HepG2 (cell line): Measurements from ENCODE around the gene UBE2Q2. TPM values are rescaled to one million over a fixed set of nuclear protein-coding genes. Genes with fewer than 3 reads are reported as not detected.
A peak's percentile ranks its signal among the peaks of the same experiment; 100 is the strongest.

Experiments
- GATA4 ChIP-seq: sonication (generic); IDR thresholded peaks from 2 replicates; pipeline ENCODE4 v1.6.1; 2016; ENCODE audit warnings: antibody characterized with exemption, low read depth, borderline replicate concordance
- KAT7 ChIP-seq: IDR thresholded peaks from 2 replicates; pipeline ENCODE4 v1.6.1; 2018; ENCODE audit warnings: borderline replicate concordance, missing compliant biosample characterization
- NFKB2 ChIP-seq: sonication (generic); formaldehyde crosslinking; IDR thresholded peaks from 2 replicates; pipeline ENCODE4 v1.4.0; 2020; ENCODE audit warnings: missing genetic modification reagents, borderline replicate concordance
- PHF20 ChIP-seq: sonication (generic); formaldehyde crosslinking; IDR thresholded peaks from 2 replicates; pipeline ENCODE4 v1.5.0; 2020; ENCODE audit warnings: mild to moderate bottlenecking, missing genetic modification reagents
- STAG1 ChIP-seq: sonication (generic); formaldehyde crosslinking; IDR thresholded peaks from 2 replicates; pipeline ENCODE4 v1.4.0; 2020; ENCODE audit warnings: missing genetic modification reagents
- TAF1 ChIP-seq: sonication (generic); formaldehyde crosslinking; IDR thresholded peaks from 2 replicates; pipeline ENCODE4 v1.4.0; 2020; ENCODE audit warnings: missing genetic modification reagents
- TGIF2 ChIP-seq: IDR thresholded peaks from 2 replicates; pipeline ENCODE4 v1.6.1; 2016; ENCODE audit warnings: control low read depth, missing compliant biosample characterization
- ZFP62 ChIP-seq: sonication (generic); formaldehyde crosslinking; IDR thresholded peaks from 2 replicates; pipeline ENCODE4 v1.4.0; 2020; ENCODE audit warnings: missing genetic modification reagents
- ZNF577 ChIP-seq: sonication (generic); formaldehyde crosslinking; IDR thresholded peaks from 2 replicates; pipeline ENCODE4 v1.4.0; 2020; ENCODE audit warnings: mild to moderate bottlenecking, low read depth, missing genetic modification reagents, borderline replicate concordance
- ZNF746 ChIP-seq: sonication (generic); formaldehyde crosslinking; IDR thresholded peaks from 2 replicates; pipeline ENCODE4 v1.8.0; 2022; ENCODE audit warnings: mild to moderate bottlenecking, missing genetic modification reagents
- ZZZ3 ChIP-seq: sonication (generic); formaldehyde crosslinking; IDR thresholded peaks from 2 replicates; pipeline ENCODE4 v1.4.0; 2020; ENCODE audit warnings: missing genetic modification reagents, mild to moderate bottlenecking, borderline replicate concordance
- polyA plus RNA-seq, 8 experiments: library from polyadenylated mRNA; depleted of rRNA in 3 of 8; stranded (reverse) in 7 of 8; unstranded in 1 of 8; fragments of >200 nt; fragmentation: Illumina TruSeq in 4 of 8; extraction: Trizol in 4 of 8; gene quantifications; 2 replicates each; pipeline versions ENCODE4 v1.2.1 to v1.2.3, GENCODE V29; 2011 to 2016; ENCODE audit warnings: low read depth in 4 of 8, missing spikeins in 1 of 8, mixed read lengths in 1 of 8; ENCODE audit not compliant: insufficient read depth in 1 of 8
- total RNA-seq, 5 experiments: library from RNA; depleted of rRNA; stranded (reverse); fragments of >200 nt; fragmentation: Illumina TruSeq; extraction: Trizol; gene quantifications; 2 replicates each; pipeline ENCODE4 v1.2.3, GENCODE V29; 2016; ENCODE audit warnings: low read depth in 1 of 5
- TF ChIP-seq, protein P1 (sequence below): sonication (generic); formaldehyde crosslinking; IDR thresholded peaks from 2 replicates; pipeline ENCODE4 v1.4.0; 2020; ENCODE audit warnings: missing genetic modification reagents
- TF ChIP-seq, protein P2 (sequence below): sonication (generic); formaldehyde crosslinking; IDR thresholded peaks from 2 replicates; pipeline ENCODE4 v1.4.0; 2020; ENCODE audit warnings: missing genetic modification reagents
- TF ChIP-seq, protein P3 (sequence below): sonication (generic); formaldehyde crosslinking; IDR thresholded peaks from 2 replicates; pipeline ENCODE4 v1.5.0; 2020; ENCODE audit warnings: missing genetic modification reagents
- TF ChIP-seq, protein P4 (sequence below): sonication (generic); formaldehyde crosslinking; IDR thresholded peaks from 2 replicates; pipeline ENCODE4 v1.8.1; 2023; ENCODE audit warnings: mild to moderate bottlenecking, missing genetic modification reagents, borderline replicate concordance
- TF ChIP-seq, protein P5 (sequence below): conservative IDR thresholded peaks from 2 replicates; pipeline ENCODE4 v1.6.1; 2018; ENCODE audit warnings: missing genetic modification reagents
- TF ChIP-seq, protein P6 (sequence below): sonication (generic); formaldehyde crosslinking; IDR thresholded peaks from 2 replicates; pipeline ENCODE4 v1.9.0; 2021; ENCODE audit warnings: missing genetic modification reagents, mild to moderate bottlenecking, borderline replicate concordance
- TF ChIP-seq, protein P7 (sequence below): sonication (generic); formaldehyde crosslinking; IDR thresholded peaks from 2 replicates; pipeline ENCODE4 v1.5.0; 2020; ENCODE audit warnings: missing genetic modification reagents, mild to moderate bottlenecking, borderline replicate concordance

Gene UBE2Q2
- total and polyA plus RNA-seq, 2 of the 13 experiments (the other 11 are each of a cell fraction or from before 2014, with no cell fraction given) = 10.6 to 20.4 TPM

DNA sequence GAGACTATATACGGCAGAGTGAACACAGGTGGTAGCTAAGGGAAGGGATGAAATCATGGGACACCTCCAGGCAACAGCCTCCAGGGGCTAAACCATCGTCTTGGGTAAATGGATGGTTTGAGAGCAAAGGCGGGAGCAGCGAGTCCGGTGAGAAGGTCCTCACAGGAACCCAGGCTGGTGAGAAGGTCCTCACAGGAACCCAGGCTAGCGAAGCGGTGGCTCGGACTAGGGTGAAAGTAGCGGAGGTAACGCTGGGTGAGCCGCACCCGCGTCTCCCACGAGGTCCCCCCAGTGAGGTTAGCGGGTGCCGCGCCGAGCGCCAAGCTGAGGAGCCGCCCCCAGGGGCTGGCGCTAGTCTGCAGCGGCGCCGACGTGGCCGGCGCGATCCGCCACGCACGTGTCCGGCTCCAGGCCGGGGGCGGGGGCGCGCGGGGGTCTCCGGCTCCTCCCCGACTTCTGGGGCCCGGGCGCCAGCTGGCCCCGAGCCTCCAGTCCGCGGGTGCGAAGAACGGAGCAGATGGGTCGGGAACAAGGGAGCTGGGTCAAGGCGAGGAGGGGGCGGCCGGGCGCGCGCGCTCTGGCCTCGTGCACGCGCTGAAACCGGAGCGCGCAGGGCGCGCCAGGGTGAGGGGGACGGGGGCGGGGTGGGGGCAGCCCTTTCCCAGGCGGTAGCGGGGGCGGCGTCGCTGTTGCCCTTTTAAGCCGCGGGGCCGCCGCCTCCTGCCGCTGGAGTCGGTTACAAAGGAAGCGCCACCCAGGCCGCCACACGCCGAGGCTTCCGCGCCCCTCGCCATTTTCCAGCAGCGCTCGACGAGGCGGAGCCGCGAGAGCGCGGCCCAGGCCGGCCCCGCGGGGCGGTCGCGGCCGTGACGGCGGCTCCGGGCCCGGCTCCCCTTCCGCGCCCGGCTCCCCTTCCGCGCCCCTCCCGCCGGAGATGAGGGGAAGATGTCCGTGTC, at the start of gene UBE2Q2 (continued):
- TF ChIP-seq, protein P1, sequence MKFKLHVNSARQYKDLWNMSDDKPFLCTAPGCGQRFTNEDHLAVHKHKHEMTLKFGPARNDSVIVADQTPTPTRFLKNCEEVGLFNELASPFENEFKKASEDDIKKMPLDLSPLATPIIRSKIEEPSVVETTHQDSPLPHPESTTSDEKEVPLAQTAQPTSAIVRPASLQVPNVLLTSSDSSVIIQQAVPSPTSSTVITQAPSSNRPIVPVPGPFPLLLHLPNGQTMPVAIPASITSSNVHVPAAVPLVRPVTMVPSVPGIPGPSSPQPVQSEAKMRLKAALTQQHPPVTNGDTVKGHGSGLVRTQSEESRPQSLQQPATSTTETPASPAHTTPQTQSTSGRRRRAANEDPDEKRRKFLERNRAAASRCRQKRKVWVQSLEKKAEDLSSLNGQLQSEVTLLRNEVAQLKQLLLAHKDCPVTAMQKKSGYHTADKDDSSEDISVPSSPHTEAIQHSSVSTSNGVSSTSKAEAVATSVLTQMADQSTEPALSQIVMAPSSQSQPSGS = no peak
- TF ChIP-seq TAF1 (CRISPR knock-in tag) (peak; percentile 22), TGIF2 (no peak), NFKB2 (no peak), ZNF577 (CRISPR knock-in tag) (no peak), GATA4 (no peak), ZNF746 (CRISPR knock-in tag) (peak; percentile 47; the same call in 1 of the 2 replicates), STAG1 (no peak), KAT7 (no peak), PHF20 (CRISPR knock-in tag) (0 out of 2 replicates have a peak, but pooled peaks have one; percentile 34), ZZZ3 (CRISPR knock-in tag) (no peak), ZFP62 (CRISPR knock-in tag) (no peak)
- TF ChIP-seq, protein P2, sequence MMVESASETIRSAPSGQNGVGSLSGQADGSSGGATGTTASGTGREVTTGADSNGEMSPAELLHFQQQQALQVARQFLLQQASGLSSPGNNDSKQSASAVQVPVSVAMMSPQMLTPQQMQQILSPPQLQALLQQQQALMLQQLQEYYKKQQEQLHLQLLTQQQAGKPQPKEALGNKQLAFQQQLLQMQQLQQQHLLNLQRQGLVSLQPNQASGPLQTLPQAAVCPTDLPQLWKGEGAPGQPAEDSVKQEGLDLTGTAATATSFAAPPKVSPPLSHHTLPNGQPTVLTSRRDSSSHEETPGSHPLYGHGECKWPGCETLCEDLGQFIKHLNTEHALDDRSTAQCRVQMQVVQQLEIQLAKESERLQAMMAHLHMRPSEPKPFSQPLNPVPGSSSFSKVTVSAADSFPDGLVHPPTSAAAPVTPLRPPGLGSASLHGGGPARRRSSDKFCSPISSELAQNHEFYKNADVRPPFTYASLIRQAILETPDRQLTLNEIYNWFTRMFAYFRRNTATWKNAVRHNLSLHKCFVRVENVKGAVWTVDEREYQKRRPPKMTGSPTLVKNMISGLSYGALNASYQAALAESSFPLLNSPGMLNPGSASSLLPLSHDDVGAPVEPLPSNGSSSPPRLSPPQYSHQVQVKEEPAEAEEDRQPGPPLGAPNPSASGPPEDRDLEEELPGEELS (CRISPR knock-in tag) = no peak
- TF ChIP-seq, protein P3, sequence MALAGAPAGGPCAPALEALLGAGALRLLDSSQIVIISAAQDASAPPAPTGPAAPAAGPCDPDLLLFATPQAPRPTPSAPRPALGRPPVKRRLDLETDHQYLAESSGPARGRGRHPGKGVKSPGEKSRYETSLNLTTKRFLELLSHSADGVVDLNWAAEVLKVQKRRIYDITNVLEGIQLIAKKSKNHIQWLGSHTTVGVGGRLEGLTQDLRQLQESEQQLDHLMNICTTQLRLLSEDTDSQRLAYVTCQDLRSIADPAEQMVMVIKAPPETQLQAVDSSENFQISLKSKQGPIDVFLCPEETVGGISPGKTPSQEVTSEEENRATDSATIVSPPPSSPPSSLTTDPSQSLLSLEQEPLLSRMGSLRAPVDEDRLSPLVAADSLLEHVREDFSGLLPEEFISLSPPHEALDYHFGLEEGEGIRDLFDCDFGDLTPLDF = no peak
- TF ChIP-seq, protein P4, sequence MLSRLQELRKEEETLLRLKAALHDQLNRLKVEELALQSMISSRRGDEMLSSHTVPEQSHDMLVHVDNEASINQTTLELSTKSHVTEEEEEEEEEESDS = no peak
- TF ChIP-seq, protein P5, sequence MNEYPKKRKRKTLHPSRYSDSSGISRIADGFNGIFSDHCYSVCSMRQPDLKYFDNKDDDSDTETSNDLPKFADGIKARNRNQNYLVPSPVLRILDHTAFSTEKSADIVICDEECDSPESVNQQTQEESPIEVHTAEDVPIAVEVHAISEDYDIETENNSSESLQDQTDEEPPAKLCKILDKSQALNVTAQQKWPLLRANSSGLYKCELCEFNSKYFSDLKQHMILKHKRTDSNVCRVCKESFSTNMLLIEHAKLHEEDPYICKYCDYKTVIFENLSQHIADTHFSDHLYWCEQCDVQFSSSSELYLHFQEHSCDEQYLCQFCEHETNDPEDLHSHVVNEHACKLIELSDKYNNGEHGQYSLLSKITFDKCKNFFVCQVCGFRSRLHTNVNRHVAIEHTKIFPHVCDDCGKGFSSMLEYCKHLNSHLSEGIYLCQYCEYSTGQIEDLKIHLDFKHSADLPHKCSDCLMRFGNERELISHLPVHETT (CRISPR knock-in tag) = no peak
- TF ChIP-seq, protein P6, sequence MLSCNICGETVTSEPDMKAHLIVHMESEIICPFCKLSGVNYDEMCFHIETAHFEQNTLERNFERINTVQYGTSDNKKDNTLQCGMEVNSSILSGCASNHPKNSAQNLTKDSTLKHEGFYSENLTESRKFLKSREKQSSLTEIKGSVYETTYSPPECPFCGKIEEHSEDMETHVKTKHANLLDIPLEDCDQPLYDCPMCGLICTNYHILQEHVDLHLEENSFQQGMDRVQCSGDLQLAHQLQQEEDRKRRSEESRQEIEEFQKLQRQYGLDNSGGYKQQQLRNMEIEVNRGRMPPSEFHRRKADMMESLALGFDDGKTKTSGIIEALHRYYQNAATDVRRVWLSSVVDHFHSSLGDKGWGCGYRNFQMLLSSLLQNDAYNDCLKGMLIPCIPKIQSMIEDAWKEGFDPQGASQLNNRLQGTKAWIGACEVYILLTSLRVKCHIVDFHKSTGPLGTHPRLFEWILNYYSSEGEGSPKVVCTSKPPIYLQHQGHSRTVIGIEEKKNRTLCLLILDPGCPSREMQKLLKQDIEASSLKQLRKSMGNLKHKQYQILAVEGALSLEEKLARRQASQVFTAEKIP = no peak
- TF ChIP-seq, protein P7, sequence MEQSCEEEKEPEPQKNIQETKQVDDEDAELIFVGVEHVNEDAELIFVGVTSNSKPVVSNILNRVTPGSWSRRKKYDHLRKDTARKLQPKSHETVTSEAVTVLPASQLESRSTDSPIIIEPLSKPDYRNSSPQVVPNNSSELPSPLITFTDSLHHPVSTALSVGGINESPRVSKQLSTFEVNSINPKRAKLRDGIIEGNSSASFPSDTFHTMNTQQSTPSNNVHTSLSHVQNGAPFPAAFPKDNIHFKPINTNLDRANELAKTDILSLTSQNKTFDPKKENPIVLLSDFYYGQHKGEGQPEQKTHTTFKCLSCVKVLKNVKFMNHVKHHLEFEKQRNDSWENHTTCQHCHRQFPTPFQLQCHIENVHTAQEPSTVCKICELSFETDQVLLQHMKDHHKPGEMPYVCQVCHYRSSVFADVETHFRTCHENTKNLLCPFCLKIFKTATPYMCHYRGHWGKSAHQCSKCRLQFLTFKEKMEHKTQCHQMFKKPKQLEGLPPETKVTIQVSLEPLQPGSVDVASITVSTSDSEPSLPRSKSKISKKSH = no peak
